Progenitor cell of endocrine pancreas (in vitro differentiated cells): ENCODE measurements around the gene CDC7. TPM values are rescaled to one million over a fixed set of nuclear protein-coding genes. Genes with fewer than 3 reads are reported as not detected.
"Not testable (repeated sequence)": the region's sequence is repeated elsewhere in the genome, so short reads cannot be mapped to it uniquely, and the experiment has no call there.

ENCODE experiments used
- DNase-seq: peaks from one replicate; pipeline ENCODE4 v3.0.0; 2021; ENCODE audit warnings: low spot score; ENCODE audit not compliant: unreplicated experiment
- H3K27ac Mint-ChIP-seq: 2 replicates; pipeline ENCODE4 v1.8.0; 2021; ENCODE audit warnings: mild to moderate bottlenecking, moderate library complexity, mixed read lengths
- H3K27me3 Mint-ChIP-seq: 2 replicates; pipeline ENCODE4 v1.8.0; 2021; ENCODE audit warnings: mixed read lengths
- H3K36me3 Mint-ChIP-seq: 2 replicates; pipeline ENCODE4 v1.8.0; 2022; ENCODE audit warnings: mixed read lengths; ENCODE audit not compliant: insufficient read depth
- H3K4me1 Mint-ChIP-seq: 2 replicates; pipeline ENCODE4 v1.8.0; 2021; ENCODE audit warnings: low read depth, mixed read lengths
- H3K4me3 Mint-ChIP-seq: 2 replicates; pipeline ENCODE4 v1.8.0; 2021; ENCODE audit warnings: low read depth, mild to moderate bottlenecking, moderate library complexity, mixed read lengths
- H3K9me3 Mint-ChIP-seq: 2 replicates; pipeline ENCODE4 v1.8.0; 2021; ENCODE audit warnings: low read depth, mixed read lengths
- total RNA-seq: library from RNA; stranded (reverse); gene quantifications from 2 replicates; pipeline ENCODE4 v1.2.1, GENCODE V29; 2021
- TF ChIP-seq, protein P1 (sequence below): fragments of 200-600 bp; sonication (generic); IDR thresholded peaks from one replicate; pipeline ENCODE4 v1.5.0; 2021; ENCODE audit warnings: antibody characterized with exemption, mild to moderate bottlenecking; ENCODE audit not compliant: unreplicated experiment

Gene CDC7
- total RNA-seq, 1 donor from 2014 or later = 26.9 TPM

DNA sequence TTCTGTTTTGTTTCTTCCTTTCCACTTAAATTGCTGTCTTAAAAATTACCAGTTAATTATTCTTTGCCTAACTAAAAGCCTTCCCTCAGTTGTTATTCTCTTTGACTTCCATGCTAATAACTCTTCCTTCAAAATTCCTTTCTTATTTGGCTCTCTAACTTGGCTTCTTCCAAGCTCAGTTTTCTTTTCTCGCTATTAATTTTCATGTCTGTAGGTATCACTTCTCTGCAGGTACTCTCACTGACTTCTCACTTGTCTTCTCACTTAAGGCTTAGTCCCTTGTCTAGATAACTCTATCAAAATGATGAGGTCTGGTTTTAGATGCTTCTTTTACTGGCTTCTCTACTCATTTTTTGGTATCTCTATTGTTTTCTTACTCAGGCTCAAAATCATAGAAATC is 10.1 kb downstream of the CDC7 start:
- H3K4me1 Mint-ChIP-seq = peaks cover 1% of the 10 kb centered on the region
- no peak for DNase-seq
- no peak overlapping the region for H3K27ac Mint-ChIP-seq
- no peak overlapping the region for H3K4me3 Mint-ChIP-seq
- peaks cover 7% of the 10 kb centered on the region for H3K36me3 Mint-ChIP-seq
- no peaks in the 10 kb centered on the region for H3K9me3 Mint-ChIP-seq
- H3K27me3 Mint-ChIP-seq = no peaks in the 10 kb centered on the region
- TF ChIP-seq, protein P1, sequence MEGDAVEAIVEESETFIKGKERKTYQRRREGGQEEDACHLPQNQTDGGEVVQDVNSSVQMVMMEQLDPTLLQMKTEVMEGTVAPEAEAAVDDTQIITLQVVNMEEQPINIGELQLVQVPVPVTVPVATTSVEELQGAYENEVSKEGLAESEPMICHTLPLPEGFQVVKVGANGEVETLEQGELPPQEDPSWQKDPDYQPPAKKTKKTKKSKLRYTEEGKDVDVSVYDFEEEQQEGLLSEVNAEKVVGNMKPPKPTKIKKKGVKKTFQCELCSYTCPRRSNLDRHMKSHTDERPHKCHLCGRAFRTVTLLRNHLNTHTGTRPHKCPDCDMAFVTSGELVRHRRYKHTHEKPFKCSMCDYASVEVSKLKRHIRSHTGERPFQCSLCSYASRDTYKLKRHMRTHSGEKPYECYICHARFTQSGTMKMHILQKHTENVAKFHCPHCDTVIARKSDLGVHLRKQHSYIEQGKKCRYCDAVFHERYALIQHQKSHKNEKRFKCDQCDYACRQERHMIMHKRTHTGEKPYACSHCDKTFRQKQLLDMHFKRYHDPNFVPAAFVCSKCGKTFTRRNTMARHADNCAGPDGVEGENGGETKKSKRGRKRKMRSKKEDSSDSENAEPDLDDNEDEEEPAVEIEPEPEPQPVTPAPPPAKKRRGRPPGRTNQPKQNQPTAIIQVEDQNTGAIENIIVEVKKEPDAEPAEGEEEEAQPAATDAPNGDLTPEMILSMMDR = no peak

DNA sequence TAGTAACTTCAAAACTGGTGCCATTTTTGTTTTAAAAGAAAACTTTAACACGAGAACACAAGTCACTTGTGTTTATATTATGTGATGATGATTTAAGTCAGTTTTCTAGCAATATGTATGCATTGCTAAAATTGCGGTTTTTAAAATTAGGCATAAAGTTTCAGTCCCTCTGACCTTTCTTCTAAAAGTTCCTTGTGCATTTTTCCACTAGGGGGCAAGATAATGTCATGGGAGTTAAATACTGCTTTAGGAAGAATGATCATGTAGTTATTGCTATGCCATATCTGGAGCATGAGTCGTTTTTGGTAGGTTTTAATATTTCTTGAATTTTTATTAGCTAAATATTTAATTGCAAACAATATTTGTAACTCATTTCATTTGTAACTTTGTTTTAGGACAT is 10.7 kb downstream of the CDC7 start:
- no peak overlapping the region for H3K4me3 Mint-ChIP-seq
- DNase-seq = no peak
- TF ChIP-seq, protein P1 = peak; percentile 67
- H3K27ac Mint-ChIP-seq = no peak overlapping the region
- no peaks in the 10 kb centered on the region for H3K9me3 Mint-ChIP-seq
- H3K36me3 Mint-ChIP-seq = peaks cover 9% of the 10 kb centered on the region
- no peaks in the 10 kb centered on the region for H3K27me3 Mint-ChIP-seq
- H3K4me1 Mint-ChIP-seq = no peaks in the 10 kb centered on the region

DNA sequence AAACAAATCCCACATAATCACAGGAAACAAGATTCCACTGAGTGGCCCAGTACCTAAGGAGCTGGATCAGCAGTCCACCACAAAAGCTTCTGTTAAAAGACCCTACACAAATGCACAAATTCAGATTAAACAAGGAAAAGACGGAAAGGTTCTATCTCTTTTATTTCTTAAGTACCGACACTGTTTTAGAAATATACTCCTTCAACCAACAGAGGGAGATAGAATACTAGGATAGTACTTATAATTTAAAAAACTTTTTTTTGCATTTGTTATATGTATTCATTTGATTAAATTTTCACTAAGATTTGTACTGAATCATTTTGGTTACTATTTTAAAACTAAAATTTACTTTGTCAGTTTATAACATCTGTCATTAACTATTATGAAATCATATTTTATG is 12.5 kb downstream of the CDC7 start:
- TF ChIP-seq, protein P1 = peak; percentile 45
- H3K9me3 Mint-ChIP-seq = no peaks in the 10 kb centered on the region
- H3K4me3 Mint-ChIP-seq = no peak overlapping the region
- H3K27me3 Mint-ChIP-seq = no peaks in the 10 kb centered on the region
- peaks cover 22% of the 10 kb centered on the region for H3K36me3 Mint-ChIP-seq
- H3K4me1 Mint-ChIP-seq = no peaks in the 10 kb centered on the region
- no peak overlapping the region for H3K27ac Mint-ChIP-seq
- DNase-seq = no peak

DNA sequence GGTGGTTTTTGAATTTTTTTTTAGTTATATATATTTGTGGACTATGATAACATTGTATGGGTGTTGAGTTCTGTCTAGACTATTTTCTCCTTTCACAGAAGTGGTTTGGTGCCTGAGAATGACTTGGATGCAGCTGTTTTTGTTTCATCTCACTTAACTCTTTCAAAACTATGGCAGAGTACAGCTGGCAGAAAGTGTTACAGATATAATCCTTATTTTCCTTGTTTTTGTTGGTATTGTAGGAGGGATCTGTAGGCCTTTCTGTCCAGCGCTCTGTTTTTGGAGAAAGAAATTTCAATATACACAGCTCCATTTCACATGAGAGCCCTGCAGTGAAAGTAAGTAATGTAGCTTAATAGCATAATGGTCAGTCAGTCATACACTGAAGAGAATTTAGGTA is 13.1 kb downstream of the CDC7 start:
- Mint-ChIP-seq H3K27me3 (no peaks in the 10 kb centered on the region), H3K9me3 (no peaks in the 10 kb centered on the region), H3K36me3 (peaks cover 24% of the 10 kb centered on the region), H3K27ac (no peak overlapping the region), H3K4me1 (no peaks in the 10 kb centered on the region), H3K4me3 (no peak overlapping the region)
- TF ChIP-seq, protein P1 = no peak
- no peak for DNase-seq

DNA sequence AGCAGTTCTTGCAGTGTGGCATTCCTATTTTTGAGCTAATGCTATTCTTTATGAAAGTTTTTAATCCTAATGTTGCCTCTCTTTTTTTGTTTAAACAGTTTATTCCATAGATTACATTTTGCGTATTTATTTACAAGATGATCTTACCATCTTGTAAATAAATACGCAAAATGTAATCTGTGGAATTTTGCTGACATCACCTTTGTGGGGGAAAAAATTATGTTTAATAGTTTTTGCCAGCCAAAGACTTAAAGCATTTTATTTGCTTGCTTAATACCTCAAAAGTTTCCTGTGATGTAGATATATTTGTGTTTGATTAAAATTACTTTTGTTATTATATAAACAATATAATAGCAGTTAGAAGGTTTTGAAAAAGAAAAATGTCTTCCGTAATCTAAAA is 15.3 kb downstream of the CDC7 start:
- no peak overlapping the region for H3K4me3 Mint-ChIP-seq
- H3K4me1 Mint-ChIP-seq = no peaks in the 10 kb centered on the region
- no peaks in the 10 kb centered on the region for H3K27me3 Mint-ChIP-seq
- TF ChIP-seq, protein P1 = no peak
- H3K9me3 Mint-ChIP-seq = no peaks in the 10 kb centered on the region
- no peak for DNase-seq
- no peak overlapping the region for H3K27ac Mint-ChIP-seq
- H3K36me3 Mint-ChIP-seq = peaks cover 22% of the 10 kb centered on the region

DNA sequence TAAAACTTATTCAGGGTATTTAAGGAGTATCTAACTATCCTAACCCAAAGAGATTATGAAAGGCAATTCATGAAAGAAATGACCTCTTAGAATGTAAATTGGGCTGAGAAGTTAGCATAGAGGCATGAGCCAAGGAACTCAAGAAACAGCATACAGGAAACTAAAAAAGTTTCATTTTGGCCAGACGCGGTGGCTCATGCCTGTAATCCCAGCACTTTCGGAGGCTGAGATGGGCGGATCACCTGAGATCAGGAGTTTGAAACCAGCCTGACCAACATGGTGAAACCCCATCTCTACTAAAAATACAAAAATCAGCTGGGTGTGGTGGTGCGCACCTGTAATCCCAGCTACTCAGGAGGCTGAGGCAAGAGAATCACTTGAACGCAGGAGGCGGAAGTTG is 16.0 kb downstream of the CDC7 start:
- H3K4me3 Mint-ChIP-seq, H3K27ac Mint-ChIP-seq, DNase-seq, H3K9me3 Mint-ChIP-seq, H3K27me3 Mint-ChIP-seq, H3K4me1 Mint-ChIP-seq: not testable (repeated sequence)
- H3K36me3 Mint-ChIP-seq = peaks cover 22% of the 10 kb centered on the region

DNA sequence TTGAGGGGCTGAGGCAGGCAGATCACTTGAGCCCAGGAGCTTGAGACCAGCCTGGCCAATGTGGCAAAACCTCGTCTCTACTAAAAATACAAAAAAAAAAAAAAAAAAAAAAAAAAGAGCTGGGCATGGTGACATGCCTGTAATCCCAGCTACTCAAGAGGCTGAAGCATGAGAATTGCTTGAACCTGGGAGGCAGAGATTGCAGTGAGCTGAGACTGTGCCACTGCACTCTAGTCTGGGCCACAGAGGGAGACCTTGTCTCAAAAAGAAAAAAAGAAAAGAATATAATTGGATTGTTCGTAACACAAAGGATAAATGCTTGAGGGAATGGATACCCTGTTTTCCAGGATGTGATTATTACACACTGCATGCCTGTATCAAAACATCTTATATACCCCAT is 18.5 kb downstream of the CDC7 start:
- H3K4me3 Mint-ChIP-seq, H3K27ac Mint-ChIP-seq, H3K27me3 Mint-ChIP-seq, DNase-seq, H3K9me3 Mint-ChIP-seq, H3K4me1 Mint-ChIP-seq: not testable (repeated sequence)
- H3K36me3 Mint-ChIP-seq = peaks cover 22% of the 10 kb centered on the region
